Pancreas (tissue), 10 donors: ENCODE data around the gene FARP1. TPM values are rescaled to one million over a fixed set of nuclear protein-coding genes. Genes with fewer than 3 reads are reported as not detected.
A peak's percentile ranks its signal among the peaks of the same experiment; 100 is the strongest.

Experiments
- ATAC-seq, 4 donors: fragments of 200-7000 bp; cut with Tn5 transposase; one replicate each; pipeline versions ENCODE4 v1.8.0 to v1.9.1; 2020; ENCODE audit warnings: mild to moderate bottlenecking in 4 of 4, moderate library complexity in 4 of 4
- DNase-seq, 6 donors: peaks; one replicate each; pipeline ENCODE4 v3.0.0-alpha.2; 2020
- FAIRE-seq: peaks from 2 replicates; lab custom pipeline; 2012; peaks lifted over from hg19 to GRCh38; lab: Jason Lieb, UNC
- H3K27ac ChIP-seq, 4 donors: fragments of 200-600 bp; sonication (generic); 1 replicate in 3 of 4; 2 replicates in 1 of 4; pipeline versions ENCODE4 v1.5.0 to v1.8.0; 2020
- H3K27me3 ChIP-seq, 4 donors: fragments of 200-600 bp; one replicate each; pipeline ENCODE4 v1.8.0; 2021
- H3K36me3 ChIP-seq, 3 donors: fragments of 200-600 bp; sonication (generic) in 1 of 3; one replicate each; pipeline versions ENCODE4 v1.5.0 to v1.8.0; 2020 to 2021
- H3K4me1 ChIP-seq, 3 donors: fragments of 200-600 bp; one replicate each; pipeline ENCODE4 v1.8.0; 2021
- H3K4me3 ChIP-seq, 4 donors: fragments of 200-600 bp; sonication (generic) in 2 of 4; one replicate each; pipeline versions ENCODE4 v1.5.0 to v1.8.0; 2020 to 2021
- H3K9me3 ChIP-seq, 4 donors: fragments of 200-600 bp; one replicate each; pipeline ENCODE4 v1.8.0; 2021
- CTCF ChIP-seq, 4 donors: fragments of 200-600 bp; sonication (generic) in 3 of 4; IDR thresholded peaks; one replicate each; pipeline versions ENCODE4 v1.5.0 to v1.8.0; 2021; ENCODE audit warnings: antibody characterized with exemption in 4 of 4
- WGBS, 2 donors: extraction: QIAGEN DNeasy Blood & Tissue Kit; methylation state at CpG; one replicate each; pipeline ENCODE4 v1.1.7; 2013; 5-methylcytosine and 5-hydroxymethylcytosine counted together
- intact Hi-C, 3 donors: fragments of 100-400 bp; cut with DNase I; formaldehyde crosslinking; loops; one replicate each; pipeline versions ENCODE4 v1.11.1 to v1.14.2; 2022
- polyA plus RNA-seq, 2 donors: library from polyadenylated mRNA; stranded (reverse); fragments of 200-250 nt; gene quantifications; one replicate each; pipeline ENCODE4 v1.2.3, GENCODE V29; 2013
- total RNA-seq, 6 donors: library from RNA; stranded (reverse); fragmentation: NEBNext Ultra II Directional in 4 of 6; extraction: Animal tissue kit (Norgen Biotek cat#: 25700) in 4 of 6; gene quantifications; one replicate each; pipeline versions ENCODE4 v1.2.1 to v1.2.4, GENCODE V29; 2021 to 2023
- donor health status: healthy with polysubstance abuse.
- donor health status: DM: no; HTN: no; CAD: no; lungs with moderate emphysema.
- donor health status: DM: no; HTN: no; CAD: no.
- donor health status: control.
- donor health status: control.
- donor health status: Bipolar disorder and iron deficiency.
- donor health status: DM: yes; HTN: yes; CAD: no.
- donor health status: DM: no; HTN: no; CAD: no.
- donor health status: DM: no; HTN: no; CAD: no.
- donor health status: DM: yes; HTN: yes; CAD: no.

FARP1 gene
- total and polyA plus RNA-seq, 8 donors, result 30.8 to 95.1 (median 56.0) TPM

- WGBS, 2 donors, result 38 to 66% methylated on average over 12 of the region's 12 CpGs
- Histone ChIP-seq H3K4me1 (peaks cover 18 to 31% (median 18%) of the 10 kb centered on the region in 3 donors), H3K27ac (peak overlapping the region in 1 of 4 donors; percentile 37), H3K36me3 (no peaks in the 10 kb centered on the region), H3K9me3 (no peaks in the 10 kb centered on the region), H3K4me3 (no peak overlapping the region), H3K27me3 (no peaks in the 10 kb centered on the region)
- intact Hi-C loops, result no loop called here
- no peak for FAIRE-seq
- DNase-seq, result no peak
- ATAC-seq, result peak; percentile 43 to 70 (median 59)
- TF ChIP-seq CTCF (IDR thresholded peaks at IDR 0.05), result no peak
Observed at GRCh38 chr13:98273824-98274742, 131.2 kb downstream of the FARP1 start.

- intact Hi-C loops, result no loop called here
- Histone ChIP-seq H3K27ac (no peak overlapping the region), H3K27me3 (no peaks in the 10 kb centered on the region), H3K4me3 (no peak overlapping the region), H3K36me3 (no peaks in the 10 kb centered on the region), H3K4me1 (peaks cover 18 to 31% (median 18%) of the 10 kb centered on the region in 3 donors), H3K9me3 (no peaks in the 10 kb centered on the region)
- ATAC-seq (no peak), DNase-seq (no peak), FAIRE-seq (no peak)
- 75 to 83% methylated on average over 2 of the region's 2 CpGs for WGBS, 2 donors
- no peak for TF ChIP-seq CTCF (IDR thresholded peaks at IDR 0.05)
Observed at GRCh38 chr13:98274921-98275487, 132.1 kb downstream of the FARP1 start.

GRCh38 chr13:98275681-98276171 is 132.8 kb downstream of the FARP1 start:
- Histone ChIP-seq H3K4me3 (no peak overlapping the region), H3K36me3 (no peaks in the 10 kb centered on the region), H3K9me3 (no peaks in the 10 kb centered on the region), H3K4me1 (peaks cover 18 to 31% (median 18%) of the 10 kb centered on the region in 3 donors), H3K27ac (no peak overlapping the region), H3K27me3 (no peaks in the 10 kb centered on the region)
- DNase-seq (no peak), FAIRE-seq (no peak), ATAC-seq (peak in 3 of 4 donors; percentile 30 to 35 (median 33))
- intact Hi-C loops, result no loop called here
- WGBS, 2 donors, result 78 to 85% methylated on average over 2 of the region's 2 CpGs
- no peak for TF ChIP-seq CTCF (IDR thresholded peaks at IDR 0.05)

- no peak overlapping the region for H3K4me3 ChIP-seq
- no peak for DNase-seq
- TF ChIP-seq CTCF (IDR thresholded peaks at IDR 0.05), result no peak
- intact Hi-C loops, result no loop called here
- 85 to 88% methylated on average over 3 of the region's 3 CpGs for WGBS, 2 donors
- no peaks in the 10 kb centered on the region for H3K36me3 ChIP-seq
- no peak for FAIRE-seq
- no peaks in the 10 kb centered on the region for H3K9me3 ChIP-seq
- H3K27me3 ChIP-seq, result no peaks in the 10 kb centered on the region
- H3K27ac ChIP-seq, result no peak overlapping the region
- ATAC-seq, result no peak
- peaks cover 18 to 31% (median 18%) of the 10 kb centered on the region in 3 donors for H3K4me1 ChIP-seq
Observed at GRCh38 chr13:98276486-98276885, 133.6 kb downstream of the FARP1 start.
